HepG2 (cell line): Measurements from ENCODE around the gene CASP4. TPM values are rescaled to one million over a fixed set of nuclear protein-coding genes. Genes with fewer than 3 reads are reported as not detected.

Source experiments
- ARID4A ChIP-seq: sonication (generic); formaldehyde crosslinking; IDR thresholded peaks from 2 replicates; pipeline ENCODE4 v1.5.0; 2020; ENCODE audit warnings: mild to moderate bottlenecking, missing genetic modification reagents, borderline replicate concordance
- ATF7-NPFF ChIP-seq: sonication (generic); formaldehyde crosslinking; IDR thresholded peaks from 2 replicates; pipeline ENCODE4 v1.8.1; 2023; ENCODE audit warnings: mild to moderate bottlenecking, low read depth, missing genetic modification reagents, moderate library complexity
- ELF1 ChIP-seq: sonication (generic); formaldehyde crosslinking; IDR thresholded peaks from 2 replicates; pipeline ENCODE4 v1.4.0; 2020; ENCODE audit warnings: missing genetic modification reagents
- ELF3 ChIP-seq: IDR thresholded peaks from 2 replicates; pipeline ENCODE4 v1.6.1; 2016; ENCODE audit warnings: missing genetic modification reagents, missing compliant biosample characterization
- FLYWCH1 ChIP-seq: sonication (generic); formaldehyde crosslinking; IDR thresholded peaks from 2 replicates; pipeline ENCODE4 v1.8.1; 2023; ENCODE audit warnings: mild to moderate bottlenecking, missing genetic modification reagents
- FOSL2 ChIP-seq: sonication (generic); formaldehyde crosslinking; IDR thresholded peaks from 2 replicates; pipeline ENCODE4 v1.4.0; 2020; ENCODE audit warnings: missing genetic modification reagents
- GATAD2A ChIP-seq: IDR thresholded peaks from 2 replicates; pipeline ENCODE4 v1.6.1; 2016
- HHEX ChIP-seq: IDR thresholded peaks from 2 replicates; pipeline ENCODE4 v1.6.1; 2016; ENCODE audit warnings: control low read depth
- HMGA1 ChIP-seq: sonication (generic); formaldehyde crosslinking; conservative IDR thresholded peaks from 2 replicates; pipeline ENCODE4 v1.4.0; 2020; ENCODE audit warnings: missing genetic modification reagents
- KDM1A ChIP-seq: IDR thresholded peaks from 2 replicates; pipeline ENCODE4 v1.6.1; 2016; ENCODE audit warnings: missing compliant biosample characterization
- KLF12 ChIP-seq: sonication (generic); formaldehyde crosslinking; IDR thresholded peaks from 2 replicates; pipeline ENCODE4 v1.4.0; 2020; ENCODE audit warnings: missing genetic modification reagents, borderline replicate concordance
- MIER3 ChIP-seq: IDR thresholded peaks from 2 replicates; pipeline ENCODE4 v1.6.1; 2016; ENCODE audit warnings: missing compliant biosample characterization, borderline replicate concordance
- MXI1 ChIP-seq: IDR thresholded peaks from 3 replicates; pipeline ENCODE4 v1.6.1; 2012; ENCODE audit warnings: low read depth, low read length, inconsistent platforms, borderline replicate concordance
- NCOA2 ChIP-seq: sonication (generic); formaldehyde crosslinking; IDR thresholded peaks from 2 replicates; pipeline ENCODE4 v1.8.0; 2022; ENCODE audit warnings: inconsistent platforms
- SIX4 ChIP-seq: sonication (generic); formaldehyde crosslinking; IDR thresholded peaks from 2 replicates; pipeline ENCODE4 v1.4.0; 2020; ENCODE audit warnings: missing genetic modification reagents
- SOX5 ChIP-seq: IDR thresholded peaks from 2 replicates; pipeline ENCODE4 v1.6.1; 2016; ENCODE audit warnings: borderline replicate concordance
- TARDBP ChIP-seq: sonication (generic); formaldehyde crosslinking; IDR thresholded peaks from 2 replicates; pipeline ENCODE4 v1.8.0; 2022; ENCODE audit warnings: mild to moderate bottlenecking, missing genetic modification reagents
- TBX2 ChIP-seq: sonication (generic); formaldehyde crosslinking; IDR thresholded peaks from 2 replicates; pipeline ENCODE4 v1.5.0; 2020; ENCODE audit warnings: missing genetic modification reagents, mild to moderate bottlenecking, borderline replicate concordance
- TBX3 ChIP-seq: fragments of 450-650 bp; IDR thresholded peaks from 2 replicates; pipeline ENCODE4 v1.6.1; 2017; ENCODE audit warnings: antibody characterized with exemption, mild to moderate bottlenecking, inconsistent platforms, borderline replicate concordance
- TOPORS ChIP-seq: sonication (generic); formaldehyde crosslinking; IDR thresholded peaks from 2 replicates; pipeline ENCODE4 v1.8.0; 2023; ENCODE audit warnings: mild to moderate bottlenecking, missing genetic modification reagents
- ZMYM4 ChIP-seq: sonication (generic); formaldehyde crosslinking; IDR thresholded peaks from 2 replicates; pipeline ENCODE4 v1.8.1; 2023; ENCODE audit warnings: mild to moderate bottlenecking, missing genetic modification reagents
- ZNF205 ChIP-seq: IDR thresholded peaks from 2 replicates; pipeline ENCODE4 v1.6.1; 2018; ENCODE audit warnings: missing biosample characterization, missing genetic modification reagents
- ZNF496 ChIP-seq: sonication (generic); formaldehyde crosslinking; IDR thresholded peaks from 2 replicates; pipeline ENCODE4 v1.8.1; 2023; ENCODE audit warnings: mild to moderate bottlenecking, moderate library complexity, missing genetic modification reagents; ENCODE audit not compliant: insufficient replicate concordance
- ZNF547 ChIP-seq: sonication (generic); formaldehyde crosslinking; IDR thresholded peaks from 2 replicates; pipeline ENCODE4 v1.5.1; 2020; ENCODE audit warnings: mild to moderate bottlenecking, missing genetic modification reagents
- ZNF761 ChIP-seq: sonication (generic); formaldehyde crosslinking; conservative IDR thresholded peaks from 2 replicates; pipeline ENCODE4 v1.4.0; 2020; ENCODE audit warnings: mild to moderate bottlenecking, missing genetic modification reagents
- ZNF883 ChIP-seq: sonication (generic); formaldehyde crosslinking; IDR thresholded peaks from 2 replicates; pipeline ENCODE4 v1.5.1; 2020; ENCODE audit warnings: mild to moderate bottlenecking, missing genetic modification reagents; ENCODE audit errors: not compliant biosample characterization
- polyA plus RNA-seq, 8 experiments: library from polyadenylated mRNA; depleted of rRNA in 3 of 8; stranded (reverse) in 7 of 8; unstranded in 1 of 8; fragments of >200 nt; fragmentation: Illumina TruSeq in 4 of 8; extraction: Trizol in 4 of 8; gene quantifications; 2 replicates each; pipeline versions ENCODE4 v1.2.1 to v1.2.3, GENCODE V29; 2011 to 2016; ENCODE audit warnings: low read depth in 4 of 8, missing spikeins in 1 of 8, mixed read lengths in 1 of 8; ENCODE audit not compliant: insufficient read depth in 1 of 8
- total RNA-seq, 5 experiments: library from RNA; depleted of rRNA; stranded (reverse); fragments of >200 nt; fragmentation: Illumina TruSeq; extraction: Trizol; gene quantifications; 2 replicates each; pipeline ENCODE4 v1.2.3, GENCODE V29; 2016; ENCODE audit warnings: low read depth in 1 of 5
- TF ChIP-seq, protein P1 (sequence below): sonication (generic); formaldehyde crosslinking; IDR thresholded peaks from 2 replicates; pipeline ENCODE4 v1.4.0; 2020; ENCODE audit warnings: missing genetic modification reagents, borderline replicate concordance

Gene CASP4
- total and polyA plus RNA-seq, 2 of the 13 experiments (the other 11 are each of a cell fraction or from before 2014, with no cell fraction given), result 56.4 to 69.8 TPM

GRCh38 chr11:104995001-104995408 lies 26.6 kb upstream of the CASP4 start (continued):
- TF ChIP-seq, protein P1, sequence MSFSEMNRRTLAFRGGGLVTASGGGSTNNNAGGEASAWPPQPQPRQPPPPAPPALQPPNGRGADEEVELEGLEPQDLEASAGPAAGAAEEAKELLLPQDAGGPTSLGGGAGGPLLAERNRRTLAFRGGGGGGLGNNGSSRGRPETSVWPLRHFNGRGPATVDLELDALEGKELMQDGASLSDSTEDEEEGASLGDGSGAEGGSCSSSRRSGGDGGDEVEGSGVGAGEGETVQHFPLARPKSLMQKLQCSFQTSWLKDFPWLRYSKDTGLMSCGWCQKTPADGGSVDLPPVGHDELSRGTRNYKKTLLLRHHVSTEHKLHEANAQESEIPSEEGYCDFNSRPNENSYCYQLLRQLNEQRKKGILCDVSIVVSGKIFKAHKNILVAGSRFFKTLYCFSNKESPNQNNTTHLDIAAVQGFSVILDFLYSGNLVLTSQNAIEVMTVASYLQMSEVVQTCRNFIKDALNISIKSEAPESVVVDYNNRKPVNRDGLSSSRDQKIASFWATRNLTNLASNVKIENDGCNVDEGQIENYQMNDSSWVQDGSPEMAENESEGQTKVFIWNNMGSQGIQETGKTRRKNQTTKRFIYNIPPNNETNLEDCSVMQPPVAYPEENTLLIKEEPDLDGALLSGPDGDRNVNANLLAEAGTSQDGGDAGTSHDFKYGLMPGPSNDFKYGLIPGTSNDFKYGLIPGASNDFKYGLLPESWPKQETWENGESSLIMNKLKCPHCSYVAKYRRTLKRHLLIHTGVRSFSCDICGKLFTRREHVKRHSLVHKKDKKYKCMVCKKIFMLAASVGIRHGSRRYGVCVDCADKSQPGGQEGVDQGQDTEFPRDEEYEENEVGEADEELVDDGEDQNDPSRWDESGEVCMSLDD (CRISPR knock-in tag), result no peak
- TF ChIP-seq HMGA1 (CRISPR knock-in tag) (no peak), FOSL2 (peak; percentile 45; the same call in 1 of the 2 replicates), SOX5 (CRISPR knock-in tag) (peak; percentile 89), NCOA2 (CRISPR knock-in tag) (peak; percentile 79), TARDBP (CRISPR knock-in tag) (peak; percentile 53; the same call in 1 of the 2 replicates), HHEX (peak; percentile 73), ELF3 (CRISPR knock-in tag) (0 out of 2 replicates have a peak, but pooled peaks have one; percentile 21), TBX3 (peak; percentile 86), ZNF496 (CRISPR knock-in tag) (no peak), GATAD2A (peak; percentile 90), KDM1A (CRISPR knock-in tag) (no peak), TBX2 (CRISPR knock-in tag) (peak; percentile 89), ARID4A (CRISPR knock-in tag) (peak; percentile 56; the same call in 1 of the 2 replicates), ZNF205 (CRISPR knock-in tag) (0 out of 2 replicates have a peak, but pooled peaks have one; percentile 23), ATF7-NPFF (CRISPR knock-in tag) (0 out of 2 replicates have a peak, but pooled peaks have one; percentile 25), TOPORS (CRISPR knock-in tag) (0 out of 2 replicates have a peak, but pooled peaks have one; percentile 57), ELF1 (CRISPR knock-in tag) (peak; percentile 49; the same call in 1 of the 2 replicates), SIX4 (CRISPR knock-in tag) (peak; percentile 95), ZMYM4 (CRISPR knock-in tag) (peak; percentile 96), MIER3 (CRISPR knock-in tag) (peak; percentile 57; the same call in 1 of the 2 replicates), KLF12 (CRISPR knock-in tag) (no peak), ZNF547 (CRISPR knock-in tag) (0 out of 2 replicates have a peak, but pooled peaks have one; percentile 34), FLYWCH1 (no peak), ZNF883 (CRISPR knock-in tag) (peak; percentile 35), MXI1 (0 out of 3 replicates have a peak, but pooled peaks have one; percentile 32), ZNF761 (CRISPR knock-in tag) (0 out of 2 replicates have a peak, but pooled peaks have one; percentile 54)
